SU-DHL-6 (cell line): ENCODE data around the gene USO1.

Source experiments
- H2AFZ ChIP-seq: fragments of 200-600 bp; sonication (generic); 2 replicates; pipeline ENCODE4 v1.6.1; 2014; ENCODE audit warnings: low read depth, mild to moderate bottlenecking, moderate library complexity, mixed read lengths, antibody characterized with exemption, low read length; ENCODE audit not compliant: severe bottlenecking
- H3F3A ChIP-seq: fragments of 200-600 bp; shearing (Covaris generic); 2 replicates; pipeline ENCODE4 v1.6.0; 2016; ENCODE audit warnings: antibody characterized with exemption, mild to moderate bottlenecking; ENCODE audit not compliant: insufficient read depth
- H3K27ac ChIP-seq: fragments of 200-600 bp; sonication (generic); 2 replicates; pipeline ENCODE4 v1.5.1; 2016; ENCODE audit warnings: low read depth, mild to moderate bottlenecking, low read length, moderate library complexity, mixed read lengths
- H3K27me3 ChIP-seq: fragments of 200-600 bp; sonication (generic), shearing (Covaris generic); 2 replicates; pipeline ENCODE4 v1.6.0; 2014; ENCODE audit warnings: mild to moderate bottlenecking, low read length
- H3K36me3 ChIP-seq: fragments of 200-600 bp; sonication (generic); 2 replicates; pipeline ENCODE4 v1.6.1; 2014; ENCODE audit warnings: mild to moderate bottlenecking, low read length, mixed read lengths
- H3K4me2 ChIP-seq: fragments of 300-600, 200-600 bp; shearing (Covaris generic), sonication (generic); 2 replicates; pipeline ENCODE4 v1.6.0; 2014; ENCODE audit warnings: low read length, low read depth, mild to moderate bottlenecking; ENCODE audit not compliant: poor library complexity, severe bottlenecking
- H3K4me3 ChIP-seq: fragments of 200-600 bp; sonication (generic); 2 replicates; pipeline ENCODE4 v1.5.1; 2014; ENCODE audit warnings: antibody characterized with exemption, low read length, mild to moderate bottlenecking, mixed read lengths; ENCODE audit not compliant: insufficient read depth, poor library complexity, severe bottlenecking
- H3K79me2 ChIP-seq: fragments of 200-600 bp; sonication (generic); 2 replicates; pipeline ENCODE4 v1.6.1; 2014; ENCODE audit warnings: mild to moderate bottlenecking, low read length, moderate library complexity; ENCODE audit not compliant: insufficient read depth
- H3K9ac ChIP-seq: fragments of 200-600 bp; sonication (generic); 2 replicates; pipeline ENCODE4 v1.7.0; 2014; ENCODE audit warnings: mild to moderate bottlenecking, low read length
- H3K9me2 ChIP-seq: fragments of 200-600 bp; sonication (generic); replicated peaks from 2 replicates; pipeline ENCODE4 v1.6.1; 2014; ENCODE audit warnings: low read length; ENCODE audit not compliant: insufficient read depth
- H3K9me3 ChIP-seq: fragments of 200-600 bp; sonication (generic); 2 replicates; pipeline ENCODE4 v1.6.1; 2014; ENCODE audit warnings: low read length, mixed read lengths; ENCODE audit not compliant: insufficient read depth
- H4K20me1 ChIP-seq: fragments of 200-600 bp; sonication (generic); 2 replicates; pipeline ENCODE4 v1.6.1; 2014; ENCODE audit warnings: low read depth, mild to moderate bottlenecking, antibody characterized with exemption, low read length, moderate library complexity, mixed read lengths
- EZH2phosphoT487 ChIP-seq: fragments of 200-600 bp; sonication (generic), shearing (Covaris generic); conservative IDR thresholded peaks from 2 replicates; pipeline ENCODE4 v1.6.1; 2018; ENCODE audit warnings: mild to moderate bottlenecking, antibody characterized with exemption, low read length, moderate library complexity, mixed read lengths
- TF ChIP-seq, protein P1 (sequence below): fragments of 200-600 bp; sonication (generic); IDR thresholded peaks from one replicate; pipeline ENCODE4 v1.5.1; 2017; ENCODE audit warnings: antibody characterized with exemption, mild to moderate bottlenecking, low read length, moderate library complexity; ENCODE audit not compliant: insufficient read depth, poor library complexity, severe bottlenecking

The USO1 gene

DNA sequence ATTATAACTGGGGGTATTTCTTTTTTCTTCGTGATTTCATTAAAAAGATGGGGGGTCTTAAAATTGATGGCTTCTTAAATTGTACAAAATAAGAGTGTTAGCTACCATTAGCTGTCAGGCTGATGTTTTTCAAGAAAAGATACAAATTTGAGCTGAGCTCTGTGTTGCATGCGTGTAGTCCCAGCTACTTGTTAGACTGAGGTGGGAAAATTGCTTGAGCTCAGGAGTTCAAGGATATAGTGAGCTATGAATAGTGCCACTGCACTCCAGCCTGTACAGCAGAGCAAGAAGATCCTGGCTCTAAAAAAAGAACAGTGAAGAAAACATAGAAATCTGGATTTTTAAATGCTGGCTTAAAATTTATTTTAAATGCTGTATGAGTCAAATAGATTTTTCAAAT is 13.0 kb downstream of the USO1 start:
- TF ChIP-seq, protein P1, sequence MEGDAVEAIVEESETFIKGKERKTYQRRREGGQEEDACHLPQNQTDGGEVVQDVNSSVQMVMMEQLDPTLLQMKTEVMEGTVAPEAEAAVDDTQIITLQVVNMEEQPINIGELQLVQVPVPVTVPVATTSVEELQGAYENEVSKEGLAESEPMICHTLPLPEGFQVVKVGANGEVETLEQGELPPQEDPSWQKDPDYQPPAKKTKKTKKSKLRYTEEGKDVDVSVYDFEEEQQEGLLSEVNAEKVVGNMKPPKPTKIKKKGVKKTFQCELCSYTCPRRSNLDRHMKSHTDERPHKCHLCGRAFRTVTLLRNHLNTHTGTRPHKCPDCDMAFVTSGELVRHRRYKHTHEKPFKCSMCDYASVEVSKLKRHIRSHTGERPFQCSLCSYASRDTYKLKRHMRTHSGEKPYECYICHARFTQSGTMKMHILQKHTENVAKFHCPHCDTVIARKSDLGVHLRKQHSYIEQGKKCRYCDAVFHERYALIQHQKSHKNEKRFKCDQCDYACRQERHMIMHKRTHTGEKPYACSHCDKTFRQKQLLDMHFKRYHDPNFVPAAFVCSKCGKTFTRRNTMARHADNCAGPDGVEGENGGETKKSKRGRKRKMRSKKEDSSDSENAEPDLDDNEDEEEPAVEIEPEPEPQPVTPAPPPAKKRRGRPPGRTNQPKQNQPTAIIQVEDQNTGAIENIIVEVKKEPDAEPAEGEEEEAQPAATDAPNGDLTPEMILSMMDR = no peak
- Histone ChIP-seq H3K9me2 (no peaks in the 10 kb centered on the region), H2AFZ (no peak overlapping the region), H3K79me2 (no peaks in the 10 kb centered on the region), H3K9ac (no peak overlapping the region), H3K27me3 (no peaks in the 10 kb centered on the region), H3K4me2 (no peak overlapping the region), H3K36me3 (no peaks in the 10 kb centered on the region), H3K27ac (no peak overlapping the region), H3F3A (no peaks in the 10 kb centered on the region), H4K20me1 (no peaks in the 10 kb centered on the region), H3K4me3 (no peak overlapping the region), H3K9me3 (no peaks in the 10 kb centered on the region)

DNA sequence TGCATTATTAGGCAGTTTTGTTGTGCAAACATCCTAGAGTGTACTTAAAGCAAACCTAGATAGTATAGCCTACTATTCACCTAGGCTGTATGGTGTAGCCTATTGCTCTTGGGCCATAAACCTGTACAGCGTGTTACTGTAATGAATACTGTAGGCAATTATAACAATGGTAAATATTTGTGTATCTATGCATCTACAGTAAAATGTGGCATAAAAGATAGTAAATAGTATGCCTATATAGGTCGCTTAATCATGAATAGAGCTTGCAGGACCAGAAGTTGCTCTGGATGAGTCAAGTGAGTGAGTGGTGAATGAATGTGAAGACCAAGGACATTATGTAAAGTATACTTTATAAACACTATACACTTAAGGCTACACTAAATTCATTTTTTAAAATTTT is 16.6 kb downstream of the USO1 start:
- no peaks in the 10 kb centered on the region for H3F3A ChIP-seq
- no peaks in the 10 kb centered on the region for H4K20me1 ChIP-seq
- H3K79me2 ChIP-seq = no peaks in the 10 kb centered on the region
- H3K9me2 ChIP-seq = no peaks in the 10 kb centered on the region
- no peaks in the 10 kb centered on the region for H3K36me3 ChIP-seq
- no peak overlapping the region for H3K4me3 ChIP-seq
- H3K9me3 ChIP-seq = no peaks in the 10 kb centered on the region
- H3K9ac ChIP-seq = no peak overlapping the region
- no peaks in the 10 kb centered on the region for H3K27me3 ChIP-seq
- H3K4me2 ChIP-seq = no peak overlapping the region
- H3K27ac ChIP-seq = no peak overlapping the region
- H2AFZ ChIP-seq = no peak overlapping the region
- no peak for TF ChIP-seq EZH2phosphoT487
- TF ChIP-seq, protein P1 = no peak

DNA sequence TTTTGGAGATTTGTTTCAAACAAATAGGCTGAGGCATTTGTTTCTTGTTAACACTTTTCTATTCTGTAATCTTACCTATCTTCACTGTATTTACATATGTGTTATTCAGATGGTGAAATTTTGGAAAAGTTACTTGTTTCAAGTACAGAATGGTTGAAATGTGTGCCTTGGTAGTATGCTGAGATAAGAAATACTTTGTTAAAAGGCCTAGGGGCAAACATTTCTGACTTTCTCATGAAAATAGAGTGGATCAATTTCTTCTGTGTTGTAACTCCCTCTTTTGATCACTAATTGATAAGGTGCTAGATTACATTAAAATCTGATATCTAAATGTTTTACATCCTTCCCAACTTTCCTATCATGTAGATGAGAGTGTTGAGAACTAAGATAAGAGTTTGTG is 18.1 kb downstream of the USO1 start:
- Histone ChIP-seq H3K9me2 (no peaks in the 10 kb centered on the region), H3K9me3 (no peaks in the 10 kb centered on the region), H3K36me3 (no peaks in the 10 kb centered on the region), H3K9ac (no peak overlapping the region), H3F3A (no peaks in the 10 kb centered on the region), H4K20me1 (no peaks in the 10 kb centered on the region), H3K4me2 (no peak overlapping the region), H3K4me3 (no peak overlapping the region), H3K27ac (no peak overlapping the region), H3K79me2 (no peaks in the 10 kb centered on the region), H2AFZ (no peak overlapping the region), H3K27me3 (no peaks in the 10 kb centered on the region)
- TF ChIP-seq, protein P1 = no peak
- TF ChIP-seq EZH2phosphoT487 = no peak

DNA sequence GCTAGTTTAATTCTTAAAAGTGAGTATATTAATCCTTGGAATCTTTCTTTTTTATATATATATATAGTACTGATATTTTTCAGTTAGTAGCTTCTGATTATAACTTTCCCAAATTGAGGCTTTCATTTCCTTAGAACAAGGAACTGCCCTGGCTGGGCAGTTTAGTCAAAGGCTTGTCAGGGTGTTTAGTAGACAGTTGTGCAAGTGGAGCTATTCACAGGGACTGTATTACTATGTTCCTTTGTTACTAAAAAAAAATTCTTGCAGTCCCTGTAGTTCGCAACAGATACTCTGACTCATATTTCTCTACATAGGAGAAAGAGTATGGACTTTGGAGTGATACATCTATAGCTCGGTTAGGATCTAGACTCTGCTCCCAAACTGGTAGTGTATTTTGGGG is 20.8 kb downstream of the USO1 start:
- no peak overlapping the region for H3K27ac ChIP-seq
- no peaks in the 10 kb centered on the region for H4K20me1 ChIP-seq
- no peaks in the 10 kb centered on the region for H3K79me2 ChIP-seq
- no peak overlapping the region for H3K4me2 ChIP-seq
- TF ChIP-seq, protein P1 = no peak
- no peak for TF ChIP-seq EZH2phosphoT487
- no peaks in the 10 kb centered on the region for H3F3A ChIP-seq
- H3K27me3 ChIP-seq = no peaks in the 10 kb centered on the region
- no peak overlapping the region for H3K4me3 ChIP-seq
- H3K9me3 ChIP-seq = no peaks in the 10 kb centered on the region
- H3K9ac ChIP-seq = no peak overlapping the region
- no peaks in the 10 kb centered on the region for H3K9me2 ChIP-seq
- no peaks in the 10 kb centered on the region for H3K36me3 ChIP-seq
- no peak overlapping the region for H2AFZ ChIP-seq
